ENCODE measurements around the gene AP1G2. TPM values are rescaled to one million over a fixed set of nuclear protein-coding genes. Genes with fewer than 3 reads are reported as not detected.

Gene AP1G2
- total RNA-seq, 1 experiment from 2014 or later, result 26.0 TPM

GRCh38 chr14:23613242-23614070 lies 45.9 kb upstream of the AP1G2 start:
- no peaks in the 10 kb centered on the region for H3K36me3 ChIP-seq (ENCODE audit: insufficient read depth, low read length, poor library complexity, severe bottlenecking)
- ChIA-PET CTCF (no interaction called here), POLR2A (ENCODE audit: low non-redundant PET) (no interaction called here)
- no peaks in the 10 kb centered on the region for H3K4me1 ChIP-seq (ENCODE audit: insufficient read depth, low read length, poor library complexity, severe bottlenecking)
- no peaks in the 10 kb centered on the region for H3K9me3 ChIP-seq (ENCODE audit: low read depth, low read length, poor library complexity, severe bottlenecking)
- peaks cover 44% of the 10 kb centered on the region for H3K27me3 ChIP-seq (replicated peaks; ENCODE audit: insufficient read depth, low read depth, low read length, poor library complexity)
- no TSS peak for BruUV-seq (replicated peaks)
- H3K4me3 ChIP-seq (ENCODE audit: low read depth, low read length, poor library complexity, severe bottlenecking), result no peak overlapping the region
- intact Hi-C loops (cut with micrococcal nuclease; ENCODE audit: unreplicated experiment), result no loop called here
- TF ChIP-seq EZH2 (IDR thresholded peaks at IDR 0.05; ENCODE audit: borderline replicate concordance, low read depth, low read length, poor library complexity, severe bottlenecking) (no peak), CTCF (conservative IDR thresholded peaks at IDR 0.05; ENCODE audit: low read depth, low read length) (no peak)
- DNase-seq (ENCODE audit: low spot score), result no peak
- no peak overlapping the region for H3K27ac ChIP-seq (ENCODE audit: low read depth, low read length, poor library complexity, severe bottlenecking)

- BruUV-seq (replicated peaks), result no TSS peak
- H3K36me3 ChIP-seq (ENCODE audit: insufficient read depth, low read length, poor library complexity, severe bottlenecking), result no peaks in the 10 kb centered on the region
- POLR2A ChIA-PET (ENCODE audit: low non-redundant PET), result no interaction called here
Measured at GRCh38 chr14:23612802-23613201, 45.2 kb upstream of the AP1G2 start.

GRCh38 chr14:23612354-23612732 lies 44.8 kb upstream of the AP1G2 start:
- CTCF ChIA-PET, result interaction anchor here (1.5 kb wide), 1 partner anchor 53 kb away, joined by 3 read pairs; no protein-coding TSS in a partner anchor
- TF ChIP-seq EZH2 (IDR thresholded peaks at IDR 0.05; ENCODE audit: borderline replicate concordance, low read depth, low read length, poor library complexity, severe bottlenecking) (no peak), CTCF (conservative IDR thresholded peaks at IDR 0.05; ENCODE audit: low read depth, low read length) (no peak)
- no peak overlapping the region for H3K4me3 ChIP-seq (ENCODE audit: low read depth, low read length, poor library complexity, severe bottlenecking)
- no TSS peak for BruUV-seq (replicated peaks)
- no peak overlapping the region for H3K27ac ChIP-seq (ENCODE audit: low read depth, low read length, poor library complexity, severe bottlenecking)
- DNase-seq (ENCODE audit: low spot score), result no peak
- no peaks in the 10 kb centered on the region for H3K9me3 ChIP-seq (ENCODE audit: low read depth, low read length, poor library complexity, severe bottlenecking)
- H3K36me3 ChIP-seq (ENCODE audit: insufficient read depth, low read length, poor library complexity, severe bottlenecking), result no peaks in the 10 kb centered on the region
- H3K27me3 ChIP-seq (replicated peaks; ENCODE audit: insufficient read depth, low read depth, low read length, poor library complexity), result peaks cover 38% of the 10 kb centered on the region
- intact Hi-C loops (cut with micrococcal nuclease; ENCODE audit: unreplicated experiment), result no loop called here
- H3K4me1 ChIP-seq (ENCODE audit: insufficient read depth, low read length, poor library complexity, severe bottlenecking), result no peaks in the 10 kb centered on the region
- POLR2A ChIA-PET (ENCODE audit: low non-redundant PET), result no interaction called here

More at GRCh38 chr14:23612802-23613201, 45.2 kb upstream of the AP1G2 start:
- Histone ChIP-seq H3K4me1 (ENCODE audit: insufficient read depth, low read length, poor library complexity, severe bottlenecking) (no peaks in the 10 kb centered on the region), H3K27me3 (replicated peaks; ENCODE audit: insufficient read depth, low read depth, low read length, poor library complexity) (peaks cover 43% of the 10 kb centered on the region), H3K9me3 (ENCODE audit: low read depth, low read length, poor library complexity, severe bottlenecking) (no peaks in the 10 kb centered on the region), H3K27ac (ENCODE audit: low read depth, low read length, poor library complexity, severe bottlenecking) (no peak overlapping the region), H3K4me3 (ENCODE audit: low read depth, low read length, poor library complexity, severe bottlenecking) (no peak overlapping the region)
- CTCF ChIA-PET, result no interaction called here
- DNase-seq (ENCODE audit: low spot score), result no peak
- intact Hi-C loops (cut with micrococcal nuclease; ENCODE audit: unreplicated experiment), result no loop called here
- TF ChIP-seq CTCF (conservative IDR thresholded peaks at IDR 0.05; ENCODE audit: low read depth, low read length) (no peak), EZH2 (IDR thresholded peaks at IDR 0.05; ENCODE audit: borderline replicate concordance, low read depth, low read length, poor library complexity, severe bottlenecking) (no peak)

Measured in A673 (cell line).